Middle frontal gyrus (tissue), 1 donor: ENCODE data around the gene VWA7.

Source experiments
- DNase-seq: peaks from one replicate; pipeline ENCODE4 v3.0.0-alpha.2; 2015; ENCODE audit warnings: low spot score; ENCODE audit errors: extremely low spot score

Gene VWA7

GRCh38 chr6:31730631-31731086, 46.5 kb downstream of the VWA7 start:
- DNase-seq, result no peak

DNA sequence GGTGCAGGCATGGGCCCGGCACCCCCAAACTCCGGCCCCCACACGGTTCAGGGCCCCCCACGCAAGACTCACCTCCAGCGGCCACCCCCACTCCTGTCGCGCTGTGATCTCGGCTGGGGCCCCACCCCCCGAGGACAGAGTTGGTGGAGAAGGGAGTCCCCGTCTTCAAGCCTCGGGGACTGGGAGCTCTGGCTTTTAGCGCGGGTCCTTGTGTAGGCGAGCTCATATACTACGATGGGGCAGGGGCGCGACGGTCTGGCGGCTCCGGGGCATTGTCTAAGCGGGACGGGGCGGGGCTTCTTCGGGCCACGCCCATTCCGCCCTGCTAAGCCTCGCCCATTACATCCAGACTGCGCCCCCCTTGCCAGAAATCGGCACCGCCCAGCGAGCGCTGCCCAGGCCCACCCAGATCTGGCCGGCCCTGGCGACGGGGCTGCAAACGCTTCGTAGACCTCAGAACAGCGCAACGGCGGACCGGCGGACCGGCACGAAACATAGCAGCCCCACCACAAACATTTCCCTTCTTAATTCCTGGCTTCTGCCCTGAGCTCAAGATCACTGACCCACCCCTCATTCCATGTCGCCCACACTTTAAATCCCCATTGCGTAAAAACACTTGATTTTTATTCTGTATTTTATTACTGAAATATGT, 47.0 kb downstream of the VWA7 start:
- DNase-seq, result no peak

- no peak for DNase-seq
Observed at GRCh38 chr6:31729515-31729978, 47.6 kb downstream of the VWA7 start.

GRCh38 chr6:31728767-31729514, 48.2 kb downstream of the VWA7 start, which contains the start of gene DDAH2:
Gene DDAH2, minus strand, starts transcription at chr6:31729299. Its CDS starts 138 bp downstream, at chr6:31729161.
- no peak for DNase-seq

GRCh38 chr6:31727717-31728671, 49.1 kb downstream of the VWA7 start:
- no peak for DNase-seq

- DNase-seq, result no peak
Observed at GRCh38 chr6:31727034-31727716, 50.0 kb downstream of the VWA7 start.

GRCh38 chr6:31725502-31726350, 51.4 kb downstream of the VWA7 start:
- no peak for DNase-seq

GRCh38 chr6:31723980-31724691, 53.0 kb downstream of the VWA7 start:
- DNase-seq, result no peak

DNA sequence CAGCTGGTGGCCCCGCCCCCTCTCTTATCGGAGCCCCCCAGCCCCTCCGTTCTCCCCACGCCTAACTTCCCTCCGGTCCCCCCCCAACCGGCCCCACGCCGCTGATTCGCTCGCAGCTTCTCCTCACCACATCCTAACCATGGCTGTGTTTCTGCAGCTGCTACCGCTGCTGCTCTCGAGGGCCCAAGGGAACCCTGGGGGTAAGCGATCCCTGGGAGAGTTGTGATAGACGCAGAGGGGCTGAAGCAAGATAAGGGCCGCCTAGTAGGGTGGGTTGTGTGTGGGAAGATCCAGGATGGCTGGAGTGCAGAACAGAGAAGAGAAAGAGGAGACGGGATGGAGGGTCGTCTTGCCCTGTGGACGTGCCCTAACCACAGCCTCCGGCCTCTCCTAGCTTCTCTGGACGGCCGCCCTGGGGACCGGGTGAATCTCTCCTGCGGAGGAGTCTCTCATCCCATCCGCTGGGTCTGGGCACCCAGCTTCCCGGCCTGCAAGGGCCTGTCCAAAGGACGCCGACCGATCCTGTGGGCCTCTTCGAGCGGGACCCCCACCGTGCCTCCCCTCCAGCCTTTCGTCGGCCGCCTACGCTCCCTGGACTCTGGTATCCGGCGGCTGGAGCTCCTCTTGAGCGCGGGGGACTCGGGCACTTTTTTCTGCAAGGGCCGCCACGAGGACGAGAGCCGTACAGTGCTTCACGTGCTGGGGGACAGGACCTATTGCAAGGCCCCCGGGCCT, 53.7 kb downstream of the VWA7 start, which contains the start of gene MPIG6B:
Gene MPIG6B, plus strand, starts transcription at position 129 of the 735 bp plus-strand sequence. Its CDS starts 11 bp downstream, at position 140.
- no peak for DNase-seq

DNA sequence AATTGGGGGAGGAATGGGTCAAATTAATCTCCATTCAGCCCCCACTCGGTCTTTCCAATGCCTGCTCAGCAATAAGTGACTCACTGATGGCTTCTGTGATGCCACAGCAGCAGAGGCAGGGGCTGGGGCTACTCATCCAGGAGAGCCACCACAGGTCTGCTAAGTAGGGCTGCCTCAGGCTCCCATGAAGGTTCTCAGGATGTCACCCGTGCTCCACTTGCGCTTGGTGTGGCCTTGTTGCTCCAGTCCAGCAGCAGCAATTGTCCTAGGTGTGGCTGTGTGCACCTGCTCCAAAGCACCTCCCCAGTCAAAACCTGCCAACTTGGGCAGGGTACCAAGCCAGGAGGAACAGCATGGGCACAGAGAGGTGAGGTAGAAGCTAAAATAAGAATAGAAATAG, 55.0 kb downstream of the VWA7 start:
- no peak for DNase-seq

- no peak for DNase-seq
Observed at GRCh38 chr6:31721351-31722020, 55.6 kb downstream of the VWA7 start, which contains the start of gene LY6G6C. Gene LY6G6C, minus strand, starts transcription at chr6:31721746. Its CDS starts 67 bp downstream, at chr6:31721679.

DNA sequence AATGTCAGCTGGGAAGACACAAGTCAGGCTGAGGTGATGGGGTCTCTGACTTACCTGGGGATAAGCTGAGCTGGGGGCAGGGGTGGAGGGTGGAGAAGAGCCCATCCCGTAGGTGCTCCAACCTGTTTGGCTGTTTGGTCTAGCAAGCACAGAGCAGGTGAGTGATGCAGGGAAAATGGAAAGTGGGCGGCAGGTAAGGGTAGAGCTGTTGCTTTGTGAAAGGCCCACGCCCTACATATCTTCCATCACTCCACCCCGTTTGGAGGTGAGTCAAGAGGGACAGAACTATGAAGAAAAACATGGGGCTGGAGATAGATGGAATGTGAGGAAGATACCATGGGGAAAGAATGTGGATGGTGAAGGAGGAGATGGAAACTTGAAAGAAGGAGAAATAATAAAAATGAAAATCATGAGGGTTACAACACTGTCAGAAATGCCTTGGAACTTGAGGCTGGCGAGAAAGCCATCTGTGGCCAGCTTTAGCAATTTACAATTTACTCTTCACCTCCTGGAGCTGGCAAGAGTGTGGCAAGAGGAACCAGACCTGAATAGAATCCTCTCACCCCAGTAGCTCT, 56.8 kb downstream of the VWA7 start:
- DNase-seq, result no peak

DNA sequence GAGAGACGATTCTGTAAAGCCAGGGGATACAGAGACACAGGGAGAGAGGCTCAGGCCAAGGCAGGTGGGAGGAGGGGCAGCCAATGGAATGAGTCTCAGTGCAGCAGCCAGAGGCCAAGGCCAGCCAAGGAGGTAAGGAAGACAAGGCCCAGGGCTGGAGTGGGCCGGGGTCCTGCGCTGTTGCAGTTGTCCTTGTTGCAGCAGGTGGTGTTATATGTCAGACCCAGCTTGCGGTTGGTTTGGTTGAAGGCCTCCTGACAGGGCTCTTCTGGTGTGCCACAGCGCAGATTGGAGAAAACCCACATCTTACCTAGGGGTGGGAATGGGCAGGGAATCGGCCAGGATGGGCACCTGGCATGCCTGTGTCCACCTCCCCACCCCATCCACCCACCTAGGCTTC, 58.1 kb downstream of the VWA7 start:
- DNase-seq, result no peak

DNA sequence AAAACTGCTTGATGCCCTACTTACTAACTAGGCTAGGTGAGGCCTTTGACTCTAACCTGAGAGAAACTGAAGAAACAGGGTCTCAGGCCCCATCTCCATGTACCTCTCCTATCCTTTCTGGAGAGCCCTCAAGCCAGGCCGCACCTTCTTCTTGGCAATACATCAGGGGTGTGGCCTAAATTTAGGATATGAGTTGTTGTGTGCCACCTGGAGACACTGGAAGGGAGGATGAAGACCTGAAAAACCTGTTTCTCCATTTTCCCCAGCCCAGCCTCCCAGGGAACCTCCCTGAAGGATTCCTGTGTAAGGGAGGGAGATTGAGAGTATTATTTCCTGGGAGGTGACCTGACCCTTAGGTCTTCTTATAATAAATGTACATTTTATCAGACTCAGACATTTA, 58.9 kb downstream of the VWA7 start:
- no peak for DNase-seq

GRCh38 chr6:31717499-31718222, 59.5 kb downstream of the VWA7 start:
- no peak for DNase-seq
